GM10248 (cell line): Measurements from ENCODE around the gene MIOS.

Source experiments
- CTCF ChIA-PET: fragments of 300-600 bp; sonication (Branson Sonifier 250); formaldehyde crosslinking; extraction: SDS; loops from one replicate; lab custom pipeline; 2021; ENCODE audit warnings: antibody characterized with exemption; lab: Yijun Ruan, JAX
- POLR2A ChIA-PET: fragments of 350-650 bp; sonication (Branson Sonifier 250); formaldehyde crosslinking; extraction: SDS; loops from one replicate; lab custom pipeline; 2020; ENCODE audit warnings: antibody characterized with exemption; lab: Yijun Ruan, JAX
- DNase-seq: peaks from one replicate; pipeline ENCODE4 v3.0.0; 2012; ENCODE audit errors: extremely low spot score
- TF ChIP-seq, protein P1 (sequence below): IDR thresholded peaks from 2 replicates; pipeline ENCODE4 v1.5.1; 2012; ENCODE audit warnings: mild to moderate bottlenecking, low read depth; ENCODE audit errors: extremely low read depth, missing control alignments, control extremely low read depth

Gene MIOS

GRCh38 chr7:7524121-7524520 is 42.6 kb upstream of the MIOS start:
- no peak for DNase-seq
- CTCF ChIA-PET = interaction anchor here (1.6 kb wide), 1 partner anchor 421 kb away, joined by 3 read pairs; no protein-coding TSS in a partner anchor
- POLR2A ChIA-PET = no interaction called here
- TF ChIP-seq, protein P1, sequence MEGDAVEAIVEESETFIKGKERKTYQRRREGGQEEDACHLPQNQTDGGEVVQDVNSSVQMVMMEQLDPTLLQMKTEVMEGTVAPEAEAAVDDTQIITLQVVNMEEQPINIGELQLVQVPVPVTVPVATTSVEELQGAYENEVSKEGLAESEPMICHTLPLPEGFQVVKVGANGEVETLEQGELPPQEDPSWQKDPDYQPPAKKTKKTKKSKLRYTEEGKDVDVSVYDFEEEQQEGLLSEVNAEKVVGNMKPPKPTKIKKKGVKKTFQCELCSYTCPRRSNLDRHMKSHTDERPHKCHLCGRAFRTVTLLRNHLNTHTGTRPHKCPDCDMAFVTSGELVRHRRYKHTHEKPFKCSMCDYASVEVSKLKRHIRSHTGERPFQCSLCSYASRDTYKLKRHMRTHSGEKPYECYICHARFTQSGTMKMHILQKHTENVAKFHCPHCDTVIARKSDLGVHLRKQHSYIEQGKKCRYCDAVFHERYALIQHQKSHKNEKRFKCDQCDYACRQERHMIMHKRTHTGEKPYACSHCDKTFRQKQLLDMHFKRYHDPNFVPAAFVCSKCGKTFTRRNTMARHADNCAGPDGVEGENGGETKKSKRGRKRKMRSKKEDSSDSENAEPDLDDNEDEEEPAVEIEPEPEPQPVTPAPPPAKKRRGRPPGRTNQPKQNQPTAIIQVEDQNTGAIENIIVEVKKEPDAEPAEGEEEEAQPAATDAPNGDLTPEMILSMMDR = no peak

- DNase-seq = no peak
- TF ChIP-seq, protein P1 = no peak
- CTCF ChIA-PET = interaction anchor here (1.6 to 2.4 kb wide), 2 partner anchors 9 to 13 kb away, joined by 3 to 9 read pairs; no protein-coding TSS in a partner anchor
- POLR2A ChIA-PET = no interaction called here
These were observed 40.7 kb upstream of the MIOS start for GRCh38 chr7:7526006-7526405.

DNA sequence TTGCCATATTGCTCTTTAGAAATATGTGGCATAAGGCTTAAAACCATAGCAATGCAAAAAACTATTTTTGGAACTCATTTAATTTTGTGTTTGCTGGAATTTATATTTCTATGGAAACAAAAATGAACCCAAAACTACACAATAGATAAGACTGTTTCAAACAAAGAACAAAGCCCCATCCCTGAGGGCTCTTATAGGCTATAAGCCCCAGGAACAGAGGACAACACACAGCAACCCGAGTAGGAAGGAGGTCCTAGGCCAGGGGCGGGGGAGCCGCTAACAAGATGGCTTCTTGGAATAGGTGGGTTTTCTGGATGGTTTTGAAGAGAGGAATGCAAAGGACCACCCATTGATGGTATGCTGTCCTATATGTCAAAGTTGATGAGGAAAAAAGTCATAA is 39.6 kb upstream of the MIOS start:
- TF ChIP-seq, protein P1 = no peak
- CTCF ChIA-PET = interaction anchor here (2.4 kb wide), 1 partner anchor 10 kb away, joined by 9 read pairs; no protein-coding TSS in a partner anchor
- POLR2A ChIA-PET = no interaction called here

DNA sequence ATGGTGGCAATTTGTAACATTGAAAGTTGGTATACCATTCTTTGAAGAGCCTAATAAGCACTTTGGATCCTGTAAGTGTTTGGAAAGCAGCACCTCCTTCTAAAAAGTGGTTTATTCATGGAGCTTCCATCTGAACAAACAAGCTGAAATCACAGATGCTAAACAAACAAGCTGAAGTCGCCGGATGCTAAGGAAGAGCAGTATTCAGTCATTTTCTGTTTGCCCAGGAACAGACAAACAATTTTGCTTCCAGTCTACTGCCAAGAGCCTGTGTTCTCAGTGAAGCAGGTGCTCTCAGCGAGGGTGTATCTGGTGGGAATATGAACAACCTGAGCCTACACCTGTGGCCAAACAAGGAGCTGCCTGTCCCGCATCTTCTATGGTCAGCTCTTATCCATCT is 37.4 kb upstream of the MIOS start:
- ChIA-PET POLR2A (no interaction called here), CTCF (interaction anchor here (0.7 to 2.2 kb wide), 4 partner anchors 11 to 1132 kb away, joined by 3 to 6 read pairs (median 3); no protein-coding TSS in a partner anchor)
- DNase-seq = no peak
- TF ChIP-seq, protein P1 = no peak

More for the DNA sequence above, 39.6 kb upstream of the MIOS start:
- DNase-seq = no peak

DNA sequence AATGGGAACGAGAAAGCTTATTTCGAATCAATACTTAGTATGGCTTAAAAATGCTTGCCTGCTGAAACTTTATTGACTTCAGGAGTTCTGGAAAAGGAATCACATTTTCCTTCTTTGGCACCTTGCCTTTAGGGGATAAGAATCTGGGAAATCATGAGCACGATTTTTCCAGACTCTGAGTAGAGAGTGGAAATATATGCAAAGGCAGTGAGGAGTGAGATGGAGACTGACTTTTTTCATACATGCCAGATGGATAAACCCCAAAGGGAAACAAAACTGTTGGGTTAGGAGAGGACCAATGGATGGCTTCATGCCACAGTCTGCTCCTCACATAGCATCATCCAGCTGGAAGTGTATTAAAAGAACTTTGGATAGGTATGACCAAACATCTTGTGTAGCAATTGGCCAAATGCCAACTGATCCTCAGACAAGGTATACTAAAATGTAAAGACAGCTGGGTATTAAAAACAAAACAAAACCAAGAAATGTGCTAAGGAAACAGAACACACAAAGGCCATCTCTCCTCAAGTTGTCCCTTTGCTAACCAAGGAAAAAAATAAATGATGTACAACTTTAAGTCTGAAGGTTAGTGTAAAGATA is 32.8 kb upstream of the MIOS start:
- POLR2A ChIA-PET = no interaction called here
- TF ChIP-seq, protein P1 = no peak
- CTCF ChIA-PET = no interaction called here
- DNase-seq = no peak

GRCh38 chr7:7535691-7536090 is 31.0 kb upstream of the MIOS start, which contains the start of gene COL28A1:
TSS of gene COL28A1 (minus strand) at chr7:7535873. CDS start at chr7:7532875, 2,998 bp downstream.
- ChIA-PET CTCF (interaction anchor here (1.0 to 1.6 kb wide), 2 partner anchors 433 to 681 kb away, joined by 3 read pairs; no protein-coding TSS in a partner anchor), POLR2A (no interaction called here)
- TF ChIP-seq, protein P1 = no peak
- DNase-seq = no peak
